Activated CD4-positive, alpha-beta T cell treated with anti-CD3 and anti-CD28 coated beads for 36 hours (primary cell): ENCODE data around the gene DOCK6. TPM values are rescaled to one million over a fixed set of nuclear protein-coding genes. Genes with fewer than 3 reads are reported as not detected.

Experiments
- ATAC-seq: fragments of 200-7000 bp; cut with Tn5 transposase; one replicate; pipeline ENCODE4 v1.10.0; 2021; ENCODE audit warnings: mild to moderate bottlenecking, moderate library complexity
- CTCF ChIA-PET: fragments of 350-600 bp; sonication (Branson Sonifier 250); formaldehyde crosslinking; loops from one replicate; lab custom pipeline; 2021; ENCODE audit warnings: antibody characterized with exemption; lab: Charles Lee
- POLR2A ChIA-PET: fragments of 350-600 bp; sonication (Branson Sonifier 250); formaldehyde crosslinking; loops from one replicate; lab custom pipeline; 2021; ENCODE audit warnings: antibody characterized with exemption, inconsistent platforms; lab: Charles Lee
- DNase-seq: peaks from one replicate; pipeline ENCODE4 v3.0.0-alpha.2; 2020
- H3K27ac Mint-ChIP-seq: one replicate; pipeline ENCODE4 v1.8.0; 2021; ENCODE audit warnings: mixed read lengths
- H3K27me3 Mint-ChIP-seq: one replicate; pipeline ENCODE4 v1.8.0; 2021; ENCODE audit warnings: mixed read lengths
- H3K36me3 Mint-ChIP-seq: one replicate; pipeline ENCODE4 v1.8.0; 2021; ENCODE audit warnings: low read depth, mixed read lengths
- H3K4me1 Mint-ChIP-seq: one replicate; pipeline ENCODE4 v1.8.0; 2021; ENCODE audit warnings: mixed read lengths
- H3K4me3 Mint-ChIP-seq: one replicate; pipeline ENCODE4 v1.8.0; 2021; ENCODE audit warnings: mild to moderate bottlenecking, moderate library complexity, mixed read lengths
- H3K9me3 Mint-ChIP-seq: one replicate; pipeline ENCODE4 v1.8.0; 2021; ENCODE audit warnings: low read depth, mixed read lengths
- intact Hi-C, 2 experiments: fragments of 100-400 bp; cut with DNase I in 1 of 2; cut with micrococcal nuclease in 1 of 2; formaldehyde crosslinking; loops; one replicate each; pipeline versions ENCODE4 v1.14.2 to v1.15.1; 2022 to 2024; cut with DNase I, micrococcal nuclease
- total RNA-seq, 2 experiments: library from RNA; stranded (reverse); gene quantifications; one replicate each; pipeline ENCODE4 v1.2.3, GENCODE V29; 2021

DOCK6 gene
- total RNA-seq, 2 experiments from 2014 or later, result 2.8 to 4.6 TPM

- ATAC-seq (no peak), DNase-seq (no peak)
- Mint-ChIP-seq H3K4me3 (no peak overlapping the region), H3K36me3 (no peaks in the 10 kb centered on the region), H3K9me3 (peaks cover 4% of the 10 kb centered on the region), H3K4me1 (no peaks in the 10 kb centered on the region), H3K27ac (no peak overlapping the region), H3K27me3 (no peaks in the 10 kb centered on the region)
- ChIA-PET POLR2A (no interaction called here), CTCF (no interaction called here)
- intact Hi-C loops, result no loop called here
Measured at GRCh38 chr19:11209839-11210655, 52.3 kb downstream of the DOCK6 start.

GRCh38 chr19:11208561-11209471 is 53.5 kb downstream of the DOCK6 start:
- no peak overlapping the region for H3K4me3 Mint-ChIP-seq
- POLR2A ChIA-PET, result no interaction called here
- peaks cover 4% of the 10 kb centered on the region for H3K9me3 Mint-ChIP-seq
- CTCF ChIA-PET, result no interaction called here
- H3K36me3 Mint-ChIP-seq, result no peaks in the 10 kb centered on the region
- ATAC-seq (no peak), DNase-seq (no peak)
- no peak overlapping the region for H3K27ac Mint-ChIP-seq
- no peaks in the 10 kb centered on the region for H3K4me1 Mint-ChIP-seq
- no peaks in the 10 kb centered on the region for H3K27me3 Mint-ChIP-seq
- intact Hi-C loops, result no loop called here

- peaks cover 3% of the 10 kb centered on the region for H3K27me3 Mint-ChIP-seq
- no peaks in the 10 kb centered on the region for H3K36me3 Mint-ChIP-seq
- H3K27ac Mint-ChIP-seq, result no peak overlapping the region
- H3K9me3 Mint-ChIP-seq, result peaks cover 4% of the 10 kb centered on the region
- DNase-seq, result no peak
- no peak overlapping the region for H3K4me3 Mint-ChIP-seq
- intact Hi-C loops, result no loop called here
- CTCF ChIA-PET, result interaction anchor here (1.1 kb wide), 1 partner anchor 81 kb away, joined by 3 read pairs; no protein-coding TSS in a partner anchor
- no peak for ATAC-seq
- no peaks in the 10 kb centered on the region for H3K4me1 Mint-ChIP-seq
- POLR2A ChIA-PET, result no interaction called here
Measured at GRCh38 chr19:11205939-11206570, 56.3 kb downstream of the DOCK6 start.

GRCh38 chr19:11204943-11205349 is 57.4 kb downstream of the DOCK6 start:
- ChIA-PET CTCF (interaction anchor here (0.6 kb wide), 1 partner anchor 82 kb away, joined by 3 read pairs; no protein-coding TSS in a partner anchor), POLR2A (no interaction called here)
- no peaks in the 10 kb centered on the region for H3K36me3 Mint-ChIP-seq
- H3K27me3 Mint-ChIP-seq, result peaks cover 3% of the 10 kb centered on the region
- H3K9me3 Mint-ChIP-seq, result no peaks in the 10 kb centered on the region
- no peak overlapping the region for H3K27ac Mint-ChIP-seq
- intact Hi-C loops, result loop anchor here (1.0 to 5.0 kb wide), 4 partner anchors 38 to 263 kb away; no protein-coding TSS in a partner anchor
- no peaks in the 10 kb centered on the region for H3K4me1 Mint-ChIP-seq
- H3K4me3 Mint-ChIP-seq, result no peak overlapping the region
- DNase-seq (no peak), ATAC-seq (no peak)

- intact Hi-C loops, result loop anchor here (1.0 to 5.0 kb wide), 4 partner anchors 37 to 262 kb away; no protein-coding TSS in a partner anchor
- no peaks in the 10 kb centered on the region for H3K36me3 Mint-ChIP-seq
Measured at GRCh38 chr19:11204076-11204602, 58.2 kb downstream of the DOCK6 start.

GRCh38 chr19:11203194-11204075 is 58.9 kb downstream of the DOCK6 start:
- ATAC-seq (peak; percentile 44), DNase-seq (peak; percentile 57)
- Mint-ChIP-seq H3K9me3 (no peaks in the 10 kb centered on the region), H3K27me3 (peaks cover 3% of the 10 kb centered on the region), H3K27ac (no peak overlapping the region), H3K36me3 (no peaks in the 10 kb centered on the region), H3K4me1 (no peaks in the 10 kb centered on the region), H3K4me3 (no peak overlapping the region)
- POLR2A ChIA-PET, result no interaction called here
- CTCF ChIA-PET, result interaction anchor here (0.6 to 1.1 kb wide), 2 partner anchors 57 to 240 kb away, joined by 3 to 4 read pairs; no protein-coding TSS in a partner anchor
- intact Hi-C loops, result loop anchor here (1.0 to 5.0 kb wide), 5 partner anchors 36 to 261 kb away; no protein-coding TSS in a partner anchor

More at GRCh38 chr19:11204076-11204602, 58.2 kb downstream of the DOCK6 start:
- no peaks in the 10 kb centered on the region for H3K4me1 Mint-ChIP-seq
- ChIA-PET CTCF (interaction anchor here (0.6 to 1.1 kb wide), 2 partner anchors 57 to 241 kb away, joined by 3 to 4 read pairs; no protein-coding TSS in a partner anchor), POLR2A (no interaction called here)
- peaks cover 3% of the 10 kb centered on the region for H3K27me3 Mint-ChIP-seq
- ATAC-seq, result no peak
- H3K9me3 Mint-ChIP-seq, result no peaks in the 10 kb centered on the region
- H3K4me3 Mint-ChIP-seq, result no peak overlapping the region
- DNase-seq, result no peak
- H3K27ac Mint-ChIP-seq, result no peak overlapping the region

- Mint-ChIP-seq H3K27me3 (peaks cover 3% of the 10 kb centered on the region), H3K4me1 (peaks cover 2% of the 10 kb centered on the region), H3K27ac (no peak overlapping the region), H3K4me3 (no peak overlapping the region), H3K36me3 (no peaks in the 10 kb centered on the region), H3K9me3 (no peaks in the 10 kb centered on the region)
- ChIA-PET CTCF (no interaction called here), POLR2A (no interaction called here)
- no peak for ATAC-seq
- intact Hi-C loops, result loop anchor here (1.0 to 5.0 kb wide), 3 partner anchors 35 to 166 kb away; no protein-coding TSS in a partner anchor
- no peak for DNase-seq
Measured at GRCh38 chr19:11202488-11203193, 59.7 kb downstream of the DOCK6 start.

- Mint-ChIP-seq H3K27ac (no peak overlapping the region), H3K4me3 (no peak overlapping the region), H3K9me3 (no peaks in the 10 kb centered on the region), H3K36me3 (no peaks in the 10 kb centered on the region), H3K27me3 (peaks cover 3% of the 10 kb centered on the region), H3K4me1 (peaks cover 2% of the 10 kb centered on the region)
- ChIA-PET POLR2A (no interaction called here), CTCF (no interaction called here)
- intact Hi-C loops, result loop anchor here in 1 of 2 experiments (5.0 kb wide), 2 partner anchors 34 to 164 kb away; no protein-coding TSS in a partner anchor
- DNase-seq (no peak), ATAC-seq (no peak)
Measured at GRCh38 chr19:11201791-11202190, 60.5 kb downstream of the DOCK6 start.

- POLR2A ChIA-PET, result no interaction called here
- intact Hi-C loops, result loop anchor here in 1 of 2 experiments (5.0 kb wide), 2 partner anchors 34 to 164 kb away; no protein-coding TSS in a partner anchor
- H3K27me3 Mint-ChIP-seq, result peaks cover 10% of the 10 kb centered on the region
- no peaks in the 10 kb centered on the region for H3K36me3 Mint-ChIP-seq
- H3K27ac Mint-ChIP-seq, result no peak overlapping the region
- no peak overlapping the region for H3K4me3 Mint-ChIP-seq
- CTCF ChIA-PET, result no interaction called here
- DNase-seq, result no peak
- peaks cover 4% of the 10 kb centered on the region for H3K4me1 Mint-ChIP-seq
- no peak for ATAC-seq
- H3K9me3 Mint-ChIP-seq, result no peaks in the 10 kb centered on the region
Measured at GRCh38 chr19:11200931-11201330, 61.4 kb downstream of the DOCK6 start.
